DOHH2 (cell line): ENCODE data around the gene ZNF322.

ENCODE experiments used
- H3F3A ChIP-seq: fragments of 200-600 bp; sonication (generic), shearing (Covaris generic); 2 replicates; pipeline ENCODE4 v1.6.0; 2016; ENCODE audit warnings: antibody characterized with exemption, mild to moderate bottlenecking; ENCODE audit not compliant: control insufficient read depth, insufficient read depth
- H3K27ac ChIP-seq: fragments of 200-600 bp; sonication (generic); 2 replicates; pipeline ENCODE4 v1.5.1; 2014; ENCODE audit warnings: low read depth, mild to moderate bottlenecking, low read length, moderate library complexity
- H3K27me3 ChIP-seq: fragments of 200-600 bp; sonication (generic); 2 replicates; pipeline ENCODE4 v1.6.1; 2014; ENCODE audit warnings: mild to moderate bottlenecking, low read length, mixed read lengths; ENCODE audit not compliant: control insufficient read depth
- H3K36me3 ChIP-seq: fragments of 200-600 bp; sonication (generic); 2 replicates; pipeline ENCODE4 v1.6.1; 2014; ENCODE audit warnings: mild to moderate bottlenecking, low read length, moderate library complexity, mixed read lengths; ENCODE audit not compliant: control insufficient read depth
- H3K4me1 ChIP-seq: fragments of 200-600 bp; sonication (generic); 2 replicates; pipeline ENCODE4 v1.6.1; 2014; ENCODE audit warnings: mild to moderate bottlenecking, low read length, mixed read lengths; ENCODE audit not compliant: control insufficient read depth
- H3K4me2 ChIP-seq: fragments of 200-600 bp; sonication (generic); 2 replicates; pipeline ENCODE4 v1.6.0; 2014; ENCODE audit warnings: mild to moderate bottlenecking, low read length, moderate library complexity
- H3K4me3 ChIP-seq: fragments of 200-600 bp; sonication (generic); 2 replicates; pipeline ENCODE4 v1.5.1; 2014; ENCODE audit warnings: mild to moderate bottlenecking, low read length, mixed read lengths
- H3K79me2 ChIP-seq: fragments of 200-600 bp; sonication (generic); 2 replicates; pipeline ENCODE4 v1.6.1; 2014; ENCODE audit warnings: mild to moderate bottlenecking, low read length, mixed read lengths; ENCODE audit not compliant: control insufficient read depth
- H3K9me2 ChIP-seq: fragments of 200-600 bp; sonication (generic); replicated peaks from 2 replicates; pipeline ENCODE4 v1.6.1; 2014; ENCODE audit warnings: mild to moderate bottlenecking, low read length, mixed read lengths; ENCODE audit not compliant: control insufficient read depth
- H3K9me3 ChIP-seq: fragments of 200-600 bp; sonication (generic); 2 replicates; pipeline ENCODE4 v1.6.1; 2014; ENCODE audit warnings: antibody characterized with exemption, low read length, mixed read lengths; ENCODE audit not compliant: control insufficient read depth, insufficient read depth
- H4K20me1 ChIP-seq: fragments of 200-600 bp; sonication (generic); 2 replicates; pipeline ENCODE4 v1.6.0; 2014; ENCODE audit warnings: low read depth, mild to moderate bottlenecking, antibody characterized with exemption, low read length, moderate library complexity; ENCODE audit not compliant: control insufficient read depth, insufficient read depth
- EZH2phosphoT487 ChIP-seq: fragments of 200-600 bp; sonication (generic); IDR thresholded peaks from 2 replicates; pipeline ENCODE4 v1.6.1; 2017; ENCODE audit warnings: borderline replicate concordance, mild to moderate bottlenecking, antibody characterized with exemption, low read length, moderate library complexity, mixed read lengths
- TF ChIP-seq, protein P1 (sequence below): fragments of 200-600 bp; sonication (generic); IDR thresholded peaks from one replicate; pipeline ENCODE4 v1.5.1; 2014; ENCODE audit warnings: antibody characterized with exemption, mild to moderate bottlenecking, low read depth, low read length; ENCODE audit not compliant: poor library complexity, severe bottlenecking

Gene ZNF322

DNA sequence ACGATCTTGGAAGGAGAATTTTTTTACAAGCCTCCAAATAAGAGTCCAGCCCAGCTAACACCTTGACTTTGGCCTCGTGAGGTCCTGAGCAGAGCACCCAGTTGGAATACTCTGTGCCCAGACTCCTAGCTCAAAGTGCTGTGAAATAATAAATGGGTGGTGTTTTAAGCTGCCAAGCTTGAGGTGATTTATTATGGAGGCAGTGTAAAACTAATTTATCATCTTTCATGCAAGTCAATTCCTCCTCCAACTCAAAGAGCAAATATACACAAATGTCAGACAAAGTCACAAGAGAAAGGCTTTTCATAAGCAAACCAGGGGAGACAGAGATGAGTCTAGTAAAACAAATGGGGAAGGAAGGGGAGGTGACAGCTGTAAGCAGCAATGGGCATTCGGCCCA lies 50.1 kb downstream of the ZNF322 start:
- Histone ChIP-seq H3K4me3 (no peak overlapping the region), H3K27me3 (no peaks in the 10 kb centered on the region), H3K4me1 (no peaks in the 10 kb centered on the region), H3K4me2 (no peak overlapping the region), H3F3A (0 out of 2 replicates have a peak, but pooled peaks cover 3% of the 10 kb centered on the region), H3K36me3 (no peaks in the 10 kb centered on the region), H3K9me2 (no peaks in the 10 kb centered on the region), H3K9me3 (peaks cover 3% of the 10 kb centered on the region; the same call in 1 of the 2 replicates), H4K20me1 (no peaks in the 10 kb centered on the region), H3K79me2 (no peaks in the 10 kb centered on the region), H3K27ac (no peak overlapping the region)
- TF ChIP-seq, protein P1, sequence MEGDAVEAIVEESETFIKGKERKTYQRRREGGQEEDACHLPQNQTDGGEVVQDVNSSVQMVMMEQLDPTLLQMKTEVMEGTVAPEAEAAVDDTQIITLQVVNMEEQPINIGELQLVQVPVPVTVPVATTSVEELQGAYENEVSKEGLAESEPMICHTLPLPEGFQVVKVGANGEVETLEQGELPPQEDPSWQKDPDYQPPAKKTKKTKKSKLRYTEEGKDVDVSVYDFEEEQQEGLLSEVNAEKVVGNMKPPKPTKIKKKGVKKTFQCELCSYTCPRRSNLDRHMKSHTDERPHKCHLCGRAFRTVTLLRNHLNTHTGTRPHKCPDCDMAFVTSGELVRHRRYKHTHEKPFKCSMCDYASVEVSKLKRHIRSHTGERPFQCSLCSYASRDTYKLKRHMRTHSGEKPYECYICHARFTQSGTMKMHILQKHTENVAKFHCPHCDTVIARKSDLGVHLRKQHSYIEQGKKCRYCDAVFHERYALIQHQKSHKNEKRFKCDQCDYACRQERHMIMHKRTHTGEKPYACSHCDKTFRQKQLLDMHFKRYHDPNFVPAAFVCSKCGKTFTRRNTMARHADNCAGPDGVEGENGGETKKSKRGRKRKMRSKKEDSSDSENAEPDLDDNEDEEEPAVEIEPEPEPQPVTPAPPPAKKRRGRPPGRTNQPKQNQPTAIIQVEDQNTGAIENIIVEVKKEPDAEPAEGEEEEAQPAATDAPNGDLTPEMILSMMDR = no peak
- TF ChIP-seq EZH2phosphoT487 = no peak

DNA sequence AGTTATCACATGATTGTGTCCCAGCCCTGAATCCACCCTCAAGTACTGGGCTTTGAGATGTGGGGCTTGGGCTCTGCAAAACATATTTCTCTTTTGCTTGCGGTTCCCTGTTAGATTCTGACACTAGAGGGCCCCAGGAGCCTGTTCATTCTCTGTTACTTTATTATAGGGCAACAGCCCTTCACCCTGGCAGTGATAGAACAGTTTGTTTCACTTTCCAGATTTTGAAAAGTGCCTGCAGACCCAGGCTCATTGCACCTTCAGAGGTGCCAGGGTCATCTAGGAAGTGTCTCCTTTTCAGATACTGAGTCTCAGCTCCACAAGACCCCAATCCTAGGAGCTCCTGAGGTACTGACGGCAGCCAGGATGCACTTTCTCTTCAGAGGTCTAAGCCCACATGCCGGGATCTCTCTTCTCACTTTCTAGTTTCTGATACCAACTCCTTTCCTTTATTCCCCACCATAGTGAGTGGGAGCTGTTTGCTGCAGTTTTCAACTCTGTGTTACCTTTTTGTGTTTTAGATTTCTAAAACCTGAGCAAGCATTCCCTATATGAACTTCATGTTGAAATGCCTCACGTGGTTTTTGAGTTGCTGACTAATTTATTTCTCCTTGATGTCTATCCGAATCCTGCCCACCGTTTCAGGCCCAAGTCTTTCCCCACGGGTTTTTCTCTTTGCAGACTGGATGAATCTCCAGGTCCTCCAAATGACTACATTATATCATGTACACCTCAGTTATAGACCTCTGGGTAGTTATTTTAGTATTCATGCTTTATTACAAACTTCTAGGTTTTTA lies 51.9 kb downstream of the ZNF322 start:
- no peaks in the 10 kb centered on the region for H3K4me1 ChIP-seq
- no peaks in the 10 kb centered on the region for H3K36me3 ChIP-seq
- no peaks in the 10 kb centered on the region for H3K27me3 ChIP-seq
- H3K9me2 ChIP-seq = no peaks in the 10 kb centered on the region
- H3K9me3 ChIP-seq = no peaks in the 10 kb centered on the region
- H3F3A ChIP-seq = peaks cover 6% of the 10 kb centered on the region; the same call in 1 of the 2 replicates
- H3K79me2 ChIP-seq = no peaks in the 10 kb centered on the region
- H4K20me1 ChIP-seq = no peaks in the 10 kb centered on the region
- no peak overlapping the region for H3K4me3 ChIP-seq
- H3K4me2 ChIP-seq = no peak overlapping the region
- H3K27ac ChIP-seq = no peak overlapping the region
- TF ChIP-seq EZH2phosphoT487 = no peak
- TF ChIP-seq, protein P1 = peak; percentile 66

DNA sequence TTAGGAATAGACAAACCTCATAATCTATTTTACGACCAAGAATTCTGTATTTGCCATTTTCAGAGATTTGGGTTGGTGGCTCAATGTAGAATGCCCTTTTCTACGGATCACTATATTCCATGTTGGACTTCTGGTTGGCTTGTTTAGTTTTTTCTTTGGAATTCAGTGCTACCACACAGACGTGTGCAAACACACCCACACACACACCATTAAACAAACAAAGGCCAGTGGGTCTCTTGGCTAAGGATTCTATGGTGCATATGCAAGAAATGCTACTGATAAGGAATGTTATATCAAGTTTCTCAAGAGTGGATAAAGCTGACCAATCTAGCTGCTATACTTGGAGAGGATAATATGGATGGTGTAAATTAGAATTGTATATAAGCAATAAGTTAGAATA lies 54.7 kb downstream of the ZNF322 start:
- Histone ChIP-seq H3K9me3 (no peaks in the 10 kb centered on the region), H3K79me2 (no peaks in the 10 kb centered on the region), H3K36me3 (peaks cover 5% of the 10 kb centered on the region), H3K4me3 (no peak overlapping the region), H3K27me3 (no peaks in the 10 kb centered on the region), H3K4me1 (no peaks in the 10 kb centered on the region), H3K9me2 (no peaks in the 10 kb centered on the region), H3K27ac (no peak overlapping the region), H3F3A (peaks cover 6% of the 10 kb centered on the region; the same call in 1 of the 2 replicates), H3K4me2 (no peak overlapping the region), H4K20me1 (no peaks in the 10 kb centered on the region)
- TF ChIP-seq, protein P1 = no peak
- TF ChIP-seq EZH2phosphoT487 = no peak
